Stimulated activated naive CD8-positive, alpha-beta T cell treated with anti-CD3 and anti-CD28 coated beads, Interleukin-15, amount 100 ng/mL, for 72 hours (primary cell): Measurements from ENCODE around the gene CBX5.
"Not testable (repeated sequence)": the region's sequence is repeated elsewhere in the genome, so short reads cannot be mapped to it uniquely, and the experiment has no call there.

Experiments used
- ATAC-seq: fragments of 150-1000 bp; cut with Tn5 transposase; 2 replicates; pipeline ENCODE4 v1.10.0; 2021; ENCODE audit warnings: mild to moderate bottlenecking, moderate library complexity
- DNase-seq, 2 donors: peaks; one replicate each; pipeline ENCODE4 v3.0.0; 2021 to 2022
- H3K27ac Mint-ChIP-seq, 2 donors: one replicate each; pipeline ENCODE4 v1.8.0; 2022; ENCODE audit warnings: mild to moderate bottlenecking in 2 of 2, mixed read lengths in 2 of 2, moderate library complexity in 2 of 2
- H3K27me3 Mint-ChIP-seq: one replicate; pipeline ENCODE4 v1.8.0; 2022; ENCODE audit warnings: mixed read lengths
- H3K4me1 Mint-ChIP-seq: one replicate; pipeline ENCODE4 v1.8.0; 2022; ENCODE audit warnings: mild to moderate bottlenecking, mixed read lengths
- H3K4me3 Mint-ChIP-seq, 2 donors: one replicate each; pipeline ENCODE4 v1.8.0; 2022; ENCODE audit warnings: mild to moderate bottlenecking in 2 of 2, mixed read lengths in 2 of 2, moderate library complexity in 1 of 2
- H3K9me3 Mint-ChIP-seq, 2 donors: one replicate each; pipeline ENCODE4 v1.8.0; 2022; ENCODE audit warnings: mixed read lengths in 2 of 2

CBX5 gene

GRCh38 chr12:54279632-54280467 lies at the start of gene CBX5:
Gene CBX5, minus strand, starts transcription at chr12:54280122. Its CDS starts 22,472 bp downstream, at chr12:54257650.
- Mint-ChIP-seq H3K9me3 (no peaks in the 10 kb centered on the region), H3K4me3 (no peak within 1 kb of the TSS), H3K27ac (no peak within 1 kb of the TSS), H3K27me3 (no peaks in the 10 kb centered on the region), H3K4me1 (peaks cover 68% of the 10 kb centered on the region)
- ATAC-seq (peak; percentile 85), DNase-seq (peak; percentile 100)

GRCh38 chr12:54328595-54329337 lies 48.8 kb upstream of the CBX5 start:
- Mint-ChIP-seq H3K4me3 (no peak overlapping the region), H3K9me3 (no peaks in the 10 kb centered on the region), H3K27me3 (no peaks in the 10 kb centered on the region), H3K4me1 (peaks cover 59% of the 10 kb centered on the region), H3K27ac (peak overlapping the region in 1 of 2 donors; percentile 19)
- DNase-seq, result no peak
- ATAC-seq, result no peak

- not testable (repeated sequence) for H3K9me3 Mint-ChIP-seq, ATAC-seq, H3K27me3 Mint-ChIP-seq, DNase-seq
- peak overlapping the region; percentile 98 to 99 for H3K27ac Mint-ChIP-seq
- peak overlapping the region; percentile 95 to 96 for H3K4me3 Mint-ChIP-seq
- H3K4me1 Mint-ChIP-seq, result peaks cover 47% of the 10 kb centered on the region
Observed at GRCh38 chr12:54325442-54326109, 45.7 kb upstream of the CBX5 start.

GRCh38 chr12:54324617-54325441 lies 44.9 kb upstream of the CBX5 start, which contains the start of gene COPZ1:
Gene COPZ1, plus strand, starts transcription at chr12:54325131. Its CDS starts 33 bp downstream, at chr12:54325164.
- DNase-seq (peak; percentile 89 to 94), ATAC-seq (peak; percentile 98)
- peaks cover 40% of the 10 kb centered on the region for H3K4me1 Mint-ChIP-seq
- H3K27me3 Mint-ChIP-seq, result no peaks in the 10 kb centered on the region
- no peaks in the 10 kb centered on the region for H3K9me3 Mint-ChIP-seq
- peak within 1 kb of the TSS; percentile 95 to 96 for H3K4me3 Mint-ChIP-seq
- H3K27ac Mint-ChIP-seq, result peak within 1 kb of the TSS; percentile 98 to 99

GRCh38 chr12:54321363-54321762 lies 41.4 kb upstream of the CBX5 start:
- ATAC-seq, result no peak
- DNase-seq, result no peak
- Mint-ChIP-seq H3K4me1 (peaks cover 19% of the 10 kb centered on the region), H3K4me3 (no peak overlapping the region), H3K9me3 (no peaks in the 10 kb centered on the region), H3K27me3 (no peaks in the 10 kb centered on the region), H3K27ac (no peak overlapping the region)

GRCh38 chr12:54312309-54312708 lies 32.4 kb upstream of the CBX5 start:
- not testable (repeated sequence) for H3K9me3 Mint-ChIP-seq, H3K4me1 Mint-ChIP-seq, ATAC-seq, DNase-seq, H3K4me3 Mint-ChIP-seq, H3K27ac Mint-ChIP-seq, H3K27me3 Mint-ChIP-seq

- ATAC-seq (peak; percentile 49), DNase-seq (no peak)
- Mint-ChIP-seq H3K9me3 (no peaks in the 10 kb centered on the region), H3K27me3 (peaks cover 12% of the 10 kb centered on the region), H3K27ac (no peak overlapping the region), H3K4me1 (peaks cover 11% of the 10 kb centered on the region), H3K4me3 (no peak overlapping the region)
Observed at GRCh38 chr12:54311051-54311450, 31.1 kb upstream of the CBX5 start.

GRCh38 chr12:54306925-54307741 lies 27.2 kb upstream of the CBX5 start:
- Mint-ChIP-seq H3K4me1 (peaks cover 19% of the 10 kb centered on the region), H3K4me3 (no peak overlapping the region), H3K27ac (no peak overlapping the region), H3K9me3 (no peaks in the 10 kb centered on the region), H3K27me3 (peaks cover 42% of the 10 kb centered on the region)
- ATAC-seq (peak; percentile 65), DNase-seq (peak in 1 of 2 donors; percentile 28)

GRCh38 chr12:54304187-54304810 lies 24.4 kb upstream of the CBX5 start:
- peaks cover 34% of the 10 kb centered on the region for H3K4me1 Mint-ChIP-seq
- H3K27ac Mint-ChIP-seq, result peak overlapping the region in 1 of 2 donors; percentile 54
- H3K4me3 Mint-ChIP-seq, result no peak overlapping the region
- no peaks in the 10 kb centered on the region for H3K9me3 Mint-ChIP-seq
- H3K27me3 Mint-ChIP-seq, result peaks cover 70% of the 10 kb centered on the region
- ATAC-seq, result peak; percentile 60
- DNase-seq, result no peak

GRCh38 chr12:54303640-54304039 lies 23.7 kb upstream of the CBX5 start:
- Mint-ChIP-seq H3K4me1 (peaks cover 34% of the 10 kb centered on the region), H3K27me3 (peaks cover 77% of the 10 kb centered on the region), H3K27ac (no peak overlapping the region), H3K4me3 (no peak overlapping the region), H3K9me3 (no peaks in the 10 kb centered on the region)
- no peak for ATAC-seq
- DNase-seq, result no peak

GRCh38 chr12:54301428-54302048 lies 21.6 kb upstream of the CBX5 start:
- Mint-ChIP-seq H3K4me1 (peaks cover 29% of the 10 kb centered on the region), H3K9me3 (no peaks in the 10 kb centered on the region), H3K27me3 (peaks cover 74% of the 10 kb centered on the region), H3K4me3 (no peak overlapping the region), H3K27ac (no peak overlapping the region)
- ATAC-seq (no peak), DNase-seq (no peak)

- ATAC-seq (peak; percentile 63), DNase-seq (no peak)
- no peaks in the 10 kb centered on the region for H3K9me3 Mint-ChIP-seq
- peaks cover 74% of the 10 kb centered on the region for H3K27me3 Mint-ChIP-seq
- H3K27ac Mint-ChIP-seq, result no peak within 1 kb of the TSS
- peak within 1 kb of the TSS; percentile 55 to 58 for H3K4me3 Mint-ChIP-seq
- peaks cover 29% of the 10 kb centered on the region for H3K4me1 Mint-ChIP-seq
Observed at GRCh38 chr12:54300732-54301427, 21.0 kb upstream of the CBX5 start, which contains the start of gene NFE2. Gene NFE2, minus strand, starts transcription at chr12:54301015. Its CDS starts 5,767 bp downstream, at chr12:54295248.

GRCh38 chr12:54300225-54300731 lies 20.4 kb upstream of the CBX5 start:
- H3K4me3 Mint-ChIP-seq, result no peak overlapping the region
- peaks cover 74% of the 10 kb centered on the region for H3K27me3 Mint-ChIP-seq
- DNase-seq (no peak), ATAC-seq (no peak)
- H3K9me3 Mint-ChIP-seq, result no peaks in the 10 kb centered on the region
- H3K4me1 Mint-ChIP-seq, result peaks cover 29% of the 10 kb centered on the region
- H3K27ac Mint-ChIP-seq, result no peak overlapping the region
